Mesenchymal stem cell (in vitro differentiated cells and primary cell): ENCODE data around the gene ADAMTS8.

Experiments
- DNase-seq: peaks from one replicate; pipeline ENCODE4 v3.0.0-alpha.2; 2013
- H2AFZ ChIP-seq: one replicate; pipeline ENCODE4 v1.6.1; 2013; ENCODE audit warnings: low read depth, mild to moderate bottlenecking, control low read depth, inconsistent platforms, low read length, moderate library complexity
- H2AK5ac ChIP-seq: 2 replicates; pipeline ENCODE4 v1.6.1; 2013; ENCODE audit warnings: low read length, moderate library complexity, mild to moderate bottlenecking, inconsistent platforms; ENCODE audit not compliant: severe bottlenecking
- H2BK120ac ChIP-seq: one replicate; pipeline ENCODE4 v1.6.1; 2013; ENCODE audit warnings: low read depth, mild to moderate bottlenecking, inconsistent platforms, low read length, moderate library complexity
- H2BK12ac ChIP-seq, 2 experiments: one replicate each; pipeline ENCODE4 v1.6.1; 2013; ENCODE audit warnings: inconsistent platforms in 2 of 2, low read length in 2 of 2, mild to moderate bottlenecking in 2 of 2, moderate library complexity in 2 of 2, control low read depth in 1 of 2
- H2BK15ac ChIP-seq: one replicate; pipeline ENCODE4 v1.6.1; 2013; ENCODE audit warnings: mild to moderate bottlenecking, low read depth, inconsistent platforms; ENCODE audit not compliant: poor library complexity, severe bottlenecking
- H2BK5ac ChIP-seq: 2 replicates; pipeline ENCODE4 v1.6.1; 2013; ENCODE audit warnings: low read depth, mild to moderate bottlenecking, low read length, control low read depth, inconsistent platforms; ENCODE audit not compliant: poor library complexity, severe bottlenecking
- H3K14ac ChIP-seq, 2 experiments: one replicate each; pipeline ENCODE4 v1.6.1; 2013; ENCODE audit warnings: inconsistent platforms in 2 of 2, low read length in 2 of 2, control low read depth in 1 of 2, mild to moderate bottlenecking in 1 of 2, moderate library complexity in 1 of 2
- H3K18ac ChIP-seq, 2 experiments: one replicate each; pipeline ENCODE4 v1.6.1; 2013; ENCODE audit warnings: inconsistent platforms in 2 of 2, low read length in 2 of 2, control low read depth in 1 of 2, low read depth in 1 of 2, mild to moderate bottlenecking in 1 of 2
- H3K23ac ChIP-seq, 2 experiments: one replicate each; pipeline ENCODE4 v1.6.1; 2013; ENCODE audit warnings: inconsistent platforms in 2 of 2, low read length in 2 of 2, mild to moderate bottlenecking in 2 of 2, moderate library complexity in 2 of 2, control low read depth in 1 of 2
- H3K27ac ChIP-seq: 2 replicates; pipeline ENCODE4 v1.5.1; 2013; ENCODE audit warnings: mild to moderate bottlenecking, moderate library complexity, low read length, control low read depth, inconsistent platforms; ENCODE audit not compliant: poor library complexity, severe bottlenecking
- H3K27me3 ChIP-seq, 2 experiments: 2 replicates each; pipeline versions ENCODE4 v1.6.1 to v1.7.0; 2013; ENCODE audit warnings: low read length in 2 of 2, mild to moderate bottlenecking in 2 of 2, moderate library complexity in 2 of 2, control low read depth in 1 of 2, inconsistent platforms in 1 of 2; ENCODE audit not compliant: control insufficient read depth in 1 of 2, insufficient read depth in 1 of 2
- H3K36me3 ChIP-seq, 2 experiments: 2 replicates each; pipeline versions ENCODE4 v1.6.1 to v1.7.0; 2013; ENCODE audit warnings: low read length in 2 of 2, control low read depth in 1 of 2, inconsistent platforms in 1 of 2, low read depth in 1 of 2, mild to moderate bottlenecking in 1 of 2; ENCODE audit not compliant: insufficient read depth in 2 of 2, control insufficient read depth in 1 of 2
- H3K4ac ChIP-seq, 2 experiments: one replicate each; pipeline ENCODE4 v1.6.1; 2013; ENCODE audit warnings: inconsistent platforms in 2 of 2, low read length in 2 of 2, mild to moderate bottlenecking in 2 of 2, moderate library complexity in 2 of 2, control low read depth in 1 of 2, low read depth in 1 of 2
- H3K4me1 ChIP-seq: 2 replicates; pipeline ENCODE4 v1.6.1; 2013; ENCODE audit warnings: low read depth, low read length, control low read depth; ENCODE audit not compliant: control insufficient read depth, insufficient read depth
- H3K4me2 ChIP-seq: 2 replicates; pipeline ENCODE4 v1.6.1; 2013; ENCODE audit warnings: low read length, mild to moderate bottlenecking, inconsistent platforms; ENCODE audit not compliant: poor library complexity, severe bottlenecking
- H3K4me3 ChIP-seq, 2 experiments: 2 replicates each; pipeline versions ENCODE4 v1.5.1 to v1.7.0; 2013; ENCODE audit warnings: low read length in 2 of 2, mild to moderate bottlenecking in 2 of 2, control low read depth in 1 of 2, low read depth in 1 of 2; ENCODE audit not compliant: insufficient read depth in 1 of 2
- H3K79me1 ChIP-seq: replicated peaks from 2 replicates; pipeline ENCODE4 v1.6.1; 2013; ENCODE audit warnings: mild to moderate bottlenecking, control low read depth, low read length, inconsistent platforms; ENCODE audit not compliant: poor library complexity, severe bottlenecking
- H3K9ac ChIP-seq: 2 replicates; pipeline ENCODE4 v1.7.0; 2013; ENCODE audit warnings: mild to moderate bottlenecking, low read length, moderate library complexity
- H3K9me3 ChIP-seq: 2 replicates; pipeline ENCODE4 v1.7.0; 2013; ENCODE audit warnings: mild to moderate bottlenecking, low read length; ENCODE audit not compliant: control insufficient read depth
- H4K8ac ChIP-seq: one replicate; pipeline ENCODE4 v1.6.1; 2013; ENCODE audit warnings: inconsistent platforms, mild to moderate bottlenecking, low read length, moderate library complexity
- H4K91ac ChIP-seq: one replicate; pipeline ENCODE4 v1.6.1; 2013; ENCODE audit warnings: mild to moderate bottlenecking, low read length, inconsistent platforms
- WGBS: methylation state at CpG from one replicate; pipeline ENCODE4 v1.1.7; 2013; ENCODE audit warnings: mixed read lengths; 5-methylcytosine and 5-hydroxymethylcytosine counted together

Gene ADAMTS8

DNA sequence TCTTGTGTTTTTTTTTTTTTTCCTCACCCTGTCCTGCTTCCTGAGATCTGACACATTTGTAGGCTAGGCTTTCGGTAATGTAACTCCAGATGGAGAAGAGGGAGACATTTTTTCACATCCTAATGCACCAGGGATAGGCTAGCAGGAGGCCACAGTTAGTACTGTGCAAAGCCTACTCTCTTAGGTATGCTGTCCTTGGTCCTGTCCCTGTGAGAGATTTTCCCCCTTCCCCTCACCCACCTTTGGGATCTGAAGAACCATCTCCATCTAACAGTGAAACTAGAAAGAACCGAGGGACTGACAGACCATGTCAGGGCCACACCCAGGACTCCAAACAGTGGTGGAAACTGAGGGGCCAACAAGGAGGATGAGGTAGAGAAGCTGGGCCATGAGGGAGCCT, 29.2 kb downstream of the ADAMTS8 start:
- H3K9ac ChIP-seq: no peak overlapping the region
- H2BK5ac ChIP-seq: no peak overlapping the region
- H4K8ac ChIP-seq: no peak overlapping the region
- no peak overlapping the region for H2AK5ac ChIP-seq
- no peak overlapping the region for H2BK12ac ChIP-seq
- DNase-seq: no peak
- H3K79me1 ChIP-seq: no peaks in the 10 kb centered on the region
- peaks cover 0 to 67% of the 10 kb centered on the region in 2 experiments for H3K27me3 ChIP-seq
- no peak overlapping the region for H4K91ac ChIP-seq
- H2BK120ac ChIP-seq: no peak overlapping the region
- H3K9me3 ChIP-seq: no peaks in the 10 kb centered on the region
- WGBS: 100% methylated on average over 2 of the region's 2 CpGs
- no peak overlapping the region for H3K27ac ChIP-seq
- H3K4me2 ChIP-seq: no peak overlapping the region
- H3K4me3 ChIP-seq: no peak overlapping the region
- H3K4ac ChIP-seq: no peak overlapping the region
- no peaks in the 10 kb centered on the region for H3K36me3 ChIP-seq
- H3K18ac ChIP-seq: no peak overlapping the region
- H3K4me1 ChIP-seq: peaks cover 17% of the 10 kb centered on the region
- no peak overlapping the region for H2AFZ ChIP-seq
- no peak overlapping the region for H3K23ac ChIP-seq
- no peak overlapping the region for H3K14ac ChIP-seq
- H2BK15ac ChIP-seq: no peak overlapping the region

DNA sequence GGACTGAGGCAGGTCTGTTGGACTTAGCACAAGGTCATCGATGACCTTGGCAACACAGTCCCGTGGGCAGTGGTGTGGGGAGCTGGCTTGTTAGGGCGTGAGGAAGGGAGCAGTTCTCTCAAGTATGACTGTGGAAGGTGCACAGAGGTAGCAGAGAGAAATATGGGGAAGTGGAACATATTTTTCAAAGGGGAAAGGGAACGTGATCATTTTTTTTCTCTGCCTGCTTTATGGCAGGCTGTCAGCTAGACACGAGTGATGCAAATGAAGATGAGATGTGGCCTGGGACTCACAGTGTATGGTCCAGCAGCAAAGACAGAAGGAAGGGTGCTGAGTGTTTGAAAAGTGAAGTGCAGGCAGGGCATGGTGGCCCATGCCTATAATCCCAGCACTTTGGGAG, 30.6 kb downstream of the ADAMTS8 start:
- Histone ChIP-seq H2BK120ac (no peak overlapping the region), H2AFZ (no peak overlapping the region), H3K79me1 (no peaks in the 10 kb centered on the region)

DNA sequence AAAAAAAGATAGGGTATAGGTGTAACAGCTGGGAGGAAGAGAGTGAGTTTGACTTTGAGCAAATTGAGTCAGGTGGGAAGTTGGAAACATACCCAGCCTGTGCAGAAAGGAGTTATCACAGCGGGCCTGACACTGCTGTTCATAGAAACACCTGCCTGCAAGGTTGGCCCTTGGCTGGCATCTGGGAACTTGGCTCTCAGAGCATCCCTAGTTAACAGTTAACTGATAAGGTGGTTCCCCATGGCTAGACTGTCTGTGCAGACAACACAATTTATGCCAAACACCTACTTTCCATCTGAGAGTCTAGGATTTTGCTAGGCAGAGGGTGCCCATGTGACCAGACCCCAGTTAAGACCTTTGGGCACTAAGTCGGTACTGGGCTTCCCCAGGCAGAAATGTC, 31.4 kb downstream of the ADAMTS8 start:
- H3K27ac ChIP-seq: no peak overlapping the region
- no peak for DNase-seq
- H3K4ac ChIP-seq: no peak overlapping the region
- H2BK12ac ChIP-seq: no peak overlapping the region
- H4K8ac ChIP-seq: no peak overlapping the region
- H3K18ac ChIP-seq: no peak overlapping the region
- no peak overlapping the region for H2BK15ac ChIP-seq
- no peak overlapping the region for H2BK120ac ChIP-seq
- no peak overlapping the region for H4K91ac ChIP-seq
- peaks cover 6 to 81% of the 10 kb centered on the region in 2 experiments for H3K27me3 ChIP-seq
- H3K79me1 ChIP-seq: no peaks in the 10 kb centered on the region
- no peak overlapping the region for H2BK5ac ChIP-seq
- peaks cover 3% of the 10 kb centered on the region for H3K4me1 ChIP-seq
- H3K4me2 ChIP-seq: no peak overlapping the region
- H2AK5ac ChIP-seq: no peak overlapping the region
- H3K4me3 ChIP-seq: no peak overlapping the region
- WGBS: 93% methylated on average over 2 of the region's 2 CpGs
- no peaks in the 10 kb centered on the region for H3K36me3 ChIP-seq
- H3K9ac ChIP-seq: no peak overlapping the region
- no peak overlapping the region for H3K14ac ChIP-seq
- H2AFZ ChIP-seq: no peak overlapping the region
- no peaks in the 10 kb centered on the region for H3K9me3 ChIP-seq
- no peak overlapping the region for H3K23ac ChIP-seq

More for the DNA sequence above, 30.6 kb downstream of the ADAMTS8 start:
- H3K23ac ChIP-seq: no peak overlapping the region
- H3K27me3 ChIP-seq: peaks cover 0 to 76% of the 10 kb centered on the region in 2 experiments
- H4K8ac ChIP-seq: no peak overlapping the region
- H2BK12ac ChIP-seq: no peak overlapping the region
- H3K4me1 ChIP-seq: peaks cover 5% of the 10 kb centered on the region
- no peak overlapping the region for H3K9ac ChIP-seq
- H3K18ac ChIP-seq: no peak overlapping the region
- H3K4ac ChIP-seq: no peak overlapping the region
- no peak overlapping the region for H3K14ac ChIP-seq
- no peaks in the 10 kb centered on the region for H3K36me3 ChIP-seq
- 89% methylated on average over 5 of the region's 5 CpGs for WGBS
- no peak overlapping the region for H2AK5ac ChIP-seq
- no peak overlapping the region for H3K4me2 ChIP-seq
- H3K4me3 ChIP-seq: no peak overlapping the region
- no peak overlapping the region for H3K27ac ChIP-seq
- H2BK15ac ChIP-seq: no peak overlapping the region
- H4K91ac ChIP-seq: no peak overlapping the region
- H3K9me3 ChIP-seq: no peaks in the 10 kb centered on the region
- no peak for DNase-seq
- H2BK5ac ChIP-seq: no peak overlapping the region

DNA sequence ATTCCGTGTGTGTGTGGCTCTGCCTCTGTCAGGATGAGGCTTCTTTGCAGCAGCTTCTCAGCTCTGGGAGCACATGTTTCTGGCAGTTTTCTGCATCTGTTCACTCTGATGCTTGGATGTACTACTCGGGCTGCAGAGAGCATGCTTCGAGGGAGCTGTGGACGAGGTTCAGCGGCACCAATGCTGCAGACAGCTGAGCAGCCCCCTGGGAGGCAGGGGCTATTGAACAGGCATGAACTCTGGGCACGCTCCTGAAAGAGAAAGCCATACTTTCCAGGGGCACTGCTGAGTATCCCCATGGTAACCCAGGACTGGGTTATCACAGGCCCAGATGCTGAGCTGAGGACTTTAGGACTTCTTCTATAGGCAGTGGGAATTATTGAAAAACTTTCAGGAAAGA, 33.8 kb downstream of the ADAMTS8 start:
- Histone ChIP-seq H3K9me3 (no peaks in the 10 kb centered on the region), H2AFZ (no peak overlapping the region), H3K27me3 (peaks cover 11 to 78% of the 10 kb centered on the region in 2 experiments), H3K23ac (no peak overlapping the region), H3K79me1 (no peaks in the 10 kb centered on the region), H3K18ac (no peak overlapping the region), H4K91ac (no peak overlapping the region), H2BK120ac (no peak overlapping the region), H3K4me3 (no peak overlapping the region), H3K36me3 (no peaks in the 10 kb centered on the region), H4K8ac (no peak overlapping the region), H2AK5ac (no peak overlapping the region), H2BK5ac (no peak overlapping the region), H3K4ac (no peak overlapping the region), H2BK12ac (no peak overlapping the region), H3K4me2 (no peak overlapping the region), H3K4me1 (peaks cover 3% of the 10 kb centered on the region), H3K14ac (no peak overlapping the region), H3K27ac (no peak overlapping the region), H2BK15ac (no peak overlapping the region), H3K9ac (no peak overlapping the region)
- no peak for DNase-seq
- 82% methylated on average over 6 of the region's 6 CpGs for WGBS
